Trophoblast cell (in vitro differentiated cells and primary cell): ENCODE results near the gene EML4.

Experiments used
- DNase-seq, 2 donors: peaks; one replicate each; pipeline ENCODE4 v3.0.0-alpha.2; 2016
- H2AFZ ChIP-seq: 2 replicates; pipeline ENCODE4 v1.6.1; 2013; ENCODE audit warnings: low read length, moderate library complexity, mild to moderate bottlenecking; ENCODE audit not compliant: insufficient read depth, poor library complexity
- H2AK5ac ChIP-seq: 2 replicates; pipeline ENCODE4 v1.6.1; 2013; ENCODE audit warnings: mild to moderate bottlenecking, low read length
- H2BK120ac ChIP-seq: 2 replicates; pipeline ENCODE4 v1.6.1; 2013; ENCODE audit warnings: low read length, mild to moderate bottlenecking, moderate library complexity; ENCODE audit not compliant: insufficient read depth, poor library complexity
- H2BK12ac ChIP-seq: 2 replicates; pipeline ENCODE4 v1.6.1; 2013; ENCODE audit warnings: mild to moderate bottlenecking, low read length, moderate library complexity
- H2BK5ac ChIP-seq: 2 replicates; pipeline ENCODE4 v1.6.1; 2013; ENCODE audit warnings: low read length, low read depth, moderate library complexity, mild to moderate bottlenecking; ENCODE audit not compliant: poor library complexity
- H3K14ac ChIP-seq: 2 replicates; pipeline ENCODE4 v1.6.1; 2013; ENCODE audit warnings: mild to moderate bottlenecking, low read length
- H3K18ac ChIP-seq: 2 replicates; pipeline ENCODE4 v1.6.1; 2013; ENCODE audit warnings: mild to moderate bottlenecking, low read length
- H3K23ac ChIP-seq: 2 replicates; pipeline ENCODE4 v1.6.1; 2013; ENCODE audit warnings: low read length
- H3K27ac ChIP-seq: 2 replicates; pipeline ENCODE4 v1.5.1; 2013; ENCODE audit warnings: low read depth, mild to moderate bottlenecking, inconsistent platforms, low read length, moderate library complexity
- H3K27me3 ChIP-seq: 2 replicates; pipeline ENCODE4 v1.6.1; 2013; ENCODE audit warnings: inconsistent platforms, mild to moderate bottlenecking, low read length, moderate library complexity; ENCODE audit not compliant: insufficient read depth
- H3K36me3 ChIP-seq, 2 experiments: 1 replicate in 1 of 2; 2 replicates in 1 of 2; pipeline ENCODE4 v1.6.1; 2013; ENCODE audit warnings: low read length in 2 of 2, mild to moderate bottlenecking in 2 of 2, moderate library complexity in 1 of 2; ENCODE audit not compliant: insufficient read depth in 2 of 2, control insufficient read depth in 1 of 2
- H3K4ac ChIP-seq: 2 replicates; pipeline ENCODE4 v1.6.1; 2013; ENCODE audit warnings: low read depth, mild to moderate bottlenecking, low read length, moderate library complexity
- H3K4me1 ChIP-seq, 2 experiments: 1 replicate in 1 of 2; 2 replicates in 1 of 2; pipeline ENCODE4 v1.6.1; 2013; ENCODE audit warnings: low read length in 2 of 2, mild to moderate bottlenecking in 2 of 2, moderate library complexity in 1 of 2; ENCODE audit not compliant: insufficient read depth in 2 of 2, control insufficient read depth in 1 of 2
- H3K4me2 ChIP-seq: 2 replicates; pipeline ENCODE4 v1.6.1; 2013; ENCODE audit warnings: inconsistent platforms, mild to moderate bottlenecking, low read length, moderate library complexity
- H3K4me3 ChIP-seq: 2 replicates; pipeline ENCODE4 v1.5.1; 2013; ENCODE audit warnings: mild to moderate bottlenecking, low read depth, low read length, inconsistent platforms
- H3K79me1 ChIP-seq: one replicate; pipeline ENCODE4 v1.6.1; 2013; ENCODE audit warnings: low read length
- H3K79me2 ChIP-seq: 2 replicates; pipeline ENCODE4 v1.6.1; 2013; ENCODE audit warnings: low read length, mild to moderate bottlenecking; ENCODE audit not compliant: control insufficient read depth, insufficient read depth, poor library complexity
- H3K9ac ChIP-seq: 2 replicates; pipeline ENCODE4 v1.6.1; 2013; ENCODE audit warnings: mild to moderate bottlenecking, low read length
- H3K9me3 ChIP-seq: 2 replicates; pipeline ENCODE4 v1.6.1; 2013; ENCODE audit warnings: low read depth, mild to moderate bottlenecking, control low read depth, inconsistent platforms, low read length; ENCODE audit not compliant: insufficient read depth
- H4K12ac ChIP-seq: 2 replicates; pipeline ENCODE4 v1.6.1; 2013; ENCODE audit warnings: low read depth, mild to moderate bottlenecking, low read length, moderate library complexity
- H4K8ac ChIP-seq: 2 replicates; pipeline ENCODE4 v1.6.1; 2013; ENCODE audit warnings: low read depth, mild to moderate bottlenecking, low read length, moderate library complexity
- H4K91ac ChIP-seq: one replicate; pipeline ENCODE4 v1.6.1; 2013; ENCODE audit warnings: low read depth, mild to moderate bottlenecking, low read length, moderate library complexity
- WGBS: extraction: QIAGEN DNeasy Blood & Tissue Kit; methylation state at CpG from one replicate; pipeline ENCODE4 v1.1.7; 2013; ENCODE audit warnings: missing lambda C conversion rate; ENCODE audit not compliant: insufficient read length, insufficient coverage; ENCODE audit errors: extremely low coverage; 5-methylcytosine and 5-hydroxymethylcytosine counted together

The EML4 gene

DNA sequence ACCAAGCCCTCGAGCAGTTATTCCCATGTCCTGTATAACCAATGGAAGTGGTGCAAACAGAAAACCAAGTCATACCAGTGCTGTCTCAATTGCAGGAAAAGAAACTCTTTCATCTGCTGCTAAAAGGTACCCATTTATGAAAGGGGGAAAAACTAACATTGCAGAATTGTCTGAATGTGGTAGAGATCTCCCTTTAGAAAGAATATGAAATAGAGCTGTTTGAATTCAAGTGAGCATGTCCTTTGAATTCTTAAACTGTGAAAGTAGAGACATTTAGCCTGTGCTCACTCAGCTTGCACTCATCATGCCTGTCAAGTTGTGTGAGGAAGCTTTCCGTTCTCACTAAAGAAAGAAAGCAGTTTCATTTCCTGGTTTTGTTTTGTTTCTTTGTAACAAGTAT is 87.4 kb downstream of the EML4 start:
- Histone ChIP-seq H3K14ac (no peak overlapping the region), H3K9ac (no peak overlapping the region), H3K4me1 (no peaks in the 10 kb centered on the region), H4K8ac (no peak overlapping the region), H2BK120ac (no peak overlapping the region), H4K91ac (no peak overlapping the region), H3K9me3 (no peaks in the 10 kb centered on the region), H3K27ac (no peak overlapping the region), H3K23ac (no peak overlapping the region), H3K79me2 (no peaks in the 10 kb centered on the region), H2BK12ac (no peak overlapping the region), H3K4ac (no peak overlapping the region), H2AK5ac (no peak overlapping the region), H4K12ac (no peak overlapping the region), H3K36me3 (peaks cover 0 to 6% of the 10 kb centered on the region in 2 experiments), H2AFZ (no peak overlapping the region), H3K4me2 (no peak overlapping the region), H3K4me3 (no peak overlapping the region), H2BK5ac (no peak overlapping the region), H3K27me3 (no peaks in the 10 kb centered on the region), H3K79me1 (no peaks in the 10 kb centered on the region), H3K18ac (no peak overlapping the region)
- no peak for DNase-seq
- no CpG with 5 or more reads among the region's 2 CpGs for WGBS

DNA sequence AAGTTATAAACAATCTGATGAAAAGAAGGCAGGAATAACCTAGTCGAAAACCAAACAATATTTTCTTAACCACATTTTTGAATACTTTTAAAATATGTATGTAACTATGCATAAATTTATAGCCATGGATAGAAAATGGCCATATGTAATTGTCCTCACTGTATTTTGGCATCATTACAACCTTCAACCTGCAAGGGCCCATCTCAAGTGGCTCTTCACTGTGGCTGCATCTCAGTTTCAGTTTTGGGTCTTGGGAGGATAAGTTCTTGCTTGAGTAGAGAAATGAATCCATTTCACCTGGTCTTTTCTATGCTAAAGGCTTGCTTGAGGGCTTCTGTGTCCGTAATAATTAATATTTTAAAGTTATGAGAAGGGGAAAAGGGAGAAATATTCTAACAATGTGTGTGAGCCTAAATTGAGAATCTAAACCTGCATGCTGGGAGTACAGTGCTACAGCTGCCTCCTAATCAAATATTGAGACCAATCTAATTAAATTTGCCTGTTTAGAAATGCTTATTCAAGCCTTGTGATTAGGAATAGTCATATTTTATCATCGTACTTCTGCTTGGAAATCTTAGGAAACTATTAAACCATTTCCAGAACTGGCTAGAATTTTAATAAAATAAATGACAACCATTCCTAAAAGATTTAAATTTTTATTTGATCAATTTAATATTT is 92.5 kb downstream of the EML4 start:
- Histone ChIP-seq H3K9ac (no peak overlapping the region), H4K8ac (no peak overlapping the region), H4K12ac (no peak overlapping the region), H2BK120ac (no peak overlapping the region), H3K79me2 (no peaks in the 10 kb centered on the region), H3K79me1 (no peaks in the 10 kb centered on the region), H3K36me3 (peaks cover 0 to 12% of the 10 kb centered on the region in 2 experiments), H2AK5ac (no peak overlapping the region), H3K14ac (no peak overlapping the region), H2BK12ac (no peak overlapping the region), H4K91ac (no peak overlapping the region), H3K4me3 (no peak overlapping the region), H3K18ac (no peak overlapping the region), H2AFZ (no peak overlapping the region), H3K4me1 (no peaks in the 10 kb centered on the region), H3K27me3 (no peaks in the 10 kb centered on the region), H3K4me2 (no peak overlapping the region), H3K27ac (no peak overlapping the region), H3K23ac (no peak overlapping the region), H3K9me3 (no peaks in the 10 kb centered on the region), H2BK5ac (no peak overlapping the region), H3K4ac (no peak overlapping the region)
- DNase-seq: no peak
- no CpG with 5 or more reads among the region's 3 CpGs for WGBS

DNA sequence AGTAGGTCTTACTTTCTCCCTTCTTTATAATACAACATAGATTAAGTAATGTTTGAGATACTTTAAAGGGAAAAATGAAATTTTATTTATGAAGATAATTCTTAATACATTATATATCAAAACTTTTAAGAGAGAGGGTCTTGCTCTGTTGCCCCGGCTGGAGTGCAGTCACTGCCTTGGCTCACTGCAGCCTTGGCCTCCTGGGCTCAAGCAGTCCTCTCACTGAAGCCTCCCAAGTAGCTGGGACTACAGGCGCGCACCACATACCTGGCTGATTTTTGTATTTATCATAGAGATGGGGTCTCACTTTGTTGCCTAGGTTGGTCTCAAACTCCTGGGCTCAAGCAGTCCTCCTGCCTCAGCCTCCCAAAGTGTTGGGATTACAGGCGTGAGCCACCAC is 97.1 kb downstream of the EML4 start:
- Histone ChIP-seq H3K4me3 (no peak overlapping the region), H3K14ac (no peak overlapping the region), H3K27ac (no peak overlapping the region), H2AK5ac (no peak overlapping the region), H3K23ac (no peak overlapping the region), H3K4me1 (no peaks in the 10 kb centered on the region), H3K79me1 (no peaks in the 10 kb centered on the region), H3K36me3 (peaks cover 0 to 8% of the 10 kb centered on the region in 2 experiments), H4K91ac (no peak overlapping the region), H3K4me2 (no peak overlapping the region), H3K9ac (no peak overlapping the region), H4K12ac (no peak overlapping the region), H3K79me2 (no peaks in the 10 kb centered on the region), H2BK120ac (no peak overlapping the region), H2BK5ac (no peak overlapping the region), H3K4ac (no peak overlapping the region), H3K27me3 (no peaks in the 10 kb centered on the region), H2AFZ (no peak overlapping the region), H3K18ac (no peak overlapping the region), H2BK12ac (no peak overlapping the region), H4K8ac (no peak overlapping the region), H3K9me3 (no peaks in the 10 kb centered on the region)
- WGBS: no CpG with 5 or more reads among the region's 4 CpGs
- DNase-seq: no peak

DNA sequence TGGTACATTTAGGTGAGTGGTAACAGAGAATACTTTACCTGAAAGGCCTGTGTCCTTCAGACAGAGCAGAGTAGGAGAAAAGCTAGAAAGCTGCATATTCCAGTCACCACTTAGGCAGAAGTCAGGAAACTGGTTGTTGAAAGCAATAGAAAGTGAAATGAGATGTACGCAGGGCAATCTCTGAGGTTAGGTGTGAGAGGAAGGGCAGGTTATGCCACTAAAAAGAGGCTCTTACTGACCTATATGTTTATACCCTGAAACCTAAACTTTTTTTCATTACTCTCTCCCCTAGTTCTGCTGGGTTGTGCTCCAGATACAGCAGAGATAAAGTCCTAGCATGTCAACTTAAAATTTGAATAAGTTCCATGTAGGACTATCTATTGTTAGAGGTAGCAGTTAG is 98.4 kb downstream of the EML4 start:
- Histone ChIP-seq H3K79me1 (no peaks in the 10 kb centered on the region), H2AFZ (no peak overlapping the region), H4K91ac (no peak overlapping the region), H2BK120ac (no peak overlapping the region), H3K23ac (no peak overlapping the region), H3K14ac (no peak overlapping the region), H2BK12ac (no peak overlapping the region), H3K27me3 (no peaks in the 10 kb centered on the region), H3K4me3 (no peak overlapping the region), H3K9ac (no peak overlapping the region), H3K9me3 (no peaks in the 10 kb centered on the region), H3K18ac (no peak overlapping the region), H4K12ac (no peak overlapping the region), H3K4ac (no peak overlapping the region), H3K27ac (no peak overlapping the region), H3K4me1 (no peaks in the 10 kb centered on the region), H2AK5ac (no peak overlapping the region), H3K4me2 (no peak overlapping the region), H4K8ac (no peak overlapping the region), H2BK5ac (no peak overlapping the region), H3K79me2 (no peaks in the 10 kb centered on the region), H3K36me3 (peaks cover 0 to 8% of the 10 kb centered on the region in 2 experiments)
- no peak for DNase-seq
- WGBS: no CpG with 5 or more reads among the region's 1 CpG
